NAMALWA (cell line): ENCODE data around the gene SLC22A16.

Experiments used
- DNase-seq: peaks from one replicate; pipeline ENCODE4 v3.0.0-alpha.2; 2015; ENCODE audit warnings: low spot score

SLC22A16 gene

GRCh38 chr6:110448846-110449540 lies 27.4 kb downstream of the SLC22A16 start:
- no peak for DNase-seq

GRCh38 chr6:110447761-110448160 lies 28.7 kb downstream of the SLC22A16 start:
- DNase-seq, result no peak

GRCh38 chr6:110446405-110446804 lies 30.0 kb downstream of the SLC22A16 start:
- DNase-seq, result no peak

GRCh38 chr6:110440026-110440425 lies 36.4 kb downstream of the SLC22A16 start:
- no peak for DNase-seq

- no peak for DNase-seq
Observed at GRCh38 chr6:110439356-110439755, 37.1 kb downstream of the SLC22A16 start.

GRCh38 chr6:110434961-110435602 lies 41.3 kb downstream of the SLC22A16 start:
- DNase-seq, result no peak

GRCh38 chr6:110432285-110432900 lies 44.0 kb downstream of the SLC22A16 start:
- no peak for DNase-seq

GRCh38 chr6:110430741-110431140 lies 45.7 kb downstream of the SLC22A16 start:
- no peak for DNase-seq

GRCh38 chr6:110430236-110430635 lies 46.2 kb downstream of the SLC22A16 start:
- DNase-seq, result no peak

- no peak for DNase-seq
Observed at GRCh38 chr6:110428153-110428552, 48.3 kb downstream of the SLC22A16 start.

GRCh38 chr6:110425816-110426215 lies 50.6 kb downstream of the SLC22A16 start:
- no peak for DNase-seq

- no peak for DNase-seq
Observed at GRCh38 chr6:110422444-110422822, 54.0 kb downstream of the SLC22A16 start.

GRCh38 chr6:110421749-110422443 lies 54.5 kb downstream of the SLC22A16 start:
- DNase-seq, result no peak

- DNase-seq, result no peak
Observed at GRCh38 chr6:110419028-110419739, 57.2 kb downstream of the SLC22A16 start.

- DNase-seq, result no peak
Observed at GRCh38 chr6:110418594-110418993, 57.8 kb downstream of the SLC22A16 start.

- DNase-seq, result no peak
Observed at GRCh38 chr6:110415086-110415916, 61.1 kb downstream of the SLC22A16 start, which contains the start of gene DDO. Gene DDO (minus strand): TSS chr6:110415575. CDS start chr6:110413462, 2,113 bp downstream.

- DNase-seq, result no peak
Observed at GRCh38 chr6:110414669-110415068, 61.7 kb downstream of the SLC22A16 start.

GRCh38 chr6:110412360-110412759 lies 64.1 kb downstream of the SLC22A16 start:
- DNase-seq, result no peak

- no peak for DNase-seq
Observed at GRCh38 chr6:110410511-110410910, 65.9 kb downstream of the SLC22A16 start.

GRCh38 chr6:110409794-110410193 lies 66.6 kb downstream of the SLC22A16 start:
- DNase-seq, result no peak

GRCh38 chr6:110408901-110409300 lies 67.5 kb downstream of the SLC22A16 start:
- DNase-seq, result no peak
